ENCODE data around the gene IKBIP. TPM values are rescaled to one million over a fixed set of nuclear protein-coding genes. Genes with fewer than 3 reads are reported as not detected.

The IKBIP gene
- total RNA-seq: 10 to 100 TPM in 1 of 4 donors, 1 to 10 TPM in 3; 2.9 to 10.5 (median 6.3) TPM

GRCh38 chr12:98644712-98645571, at the start of gene IKBIP, which contains the start of gene APAF1:
TSS of gene IKBIP (minus strand) at chr12:98644788. CDS start at chr12:98644701, 87 bp downstream.
TSS of gene APAF1 (plus strand) at chr12:98645290. CDS start at chr12:98648360, 3,070 bp downstream.
- Histone ChIP-seq H3K4me1 (peaks cover 3 to 38% (median 11%) of the 10 kb centered on the region in 3 donors), H3K27ac (peak within 1 kb of the TSS; percentile 91 to 96 (median 94)), H3K4me3 (peak within 1 kb of the TSS; percentile 83 to 98 (median 97)), H3K27me3 (no peaks in the 10 kb centered on the region), H3K9me3 (no peaks in the 10 kb centered on the region), H3K36me3 (peaks cover 0 to 18% (median 3%) of the 10 kb centered on the region in 3 donors)
- DNase-seq: peak; percentile 93
- peak in 3 of 4 donors; percentile 54 to 88 (median 79) for TF ChIP-seq POLR2A (IDR thresholded peaks at IDR 0.05)
- peak in 1 of 6 experiments; percentile 26 for TF ChIP-seq CTCF (IDR thresholded peaks at IDR 0.05)
- intact Hi-C loops (cut with DNase I): loop anchor here (10.0 kb wide), 1 partner anchor 50 kb away; the partner anchor contains the start of gene SLC25A3
- WGBS, 2 donors: 0% methylated on average over 15 to 28 of the region's 91 CpGs

GRCh38 chr12:98691351-98691750, 46.8 kb upstream of the IKBIP start:
- no peaks in the 10 kb centered on the region for H3K4me1 ChIP-seq
- H3K4me3 ChIP-seq: no peak overlapping the region
- H3K9me3 ChIP-seq: no peaks in the 10 kb centered on the region
- H3K36me3 ChIP-seq: peaks cover 0 to 81% (median 0%) of the 10 kb centered on the region in 3 donors
- no peaks in the 10 kb centered on the region for H3K27me3 ChIP-seq
- TF ChIP-seq POLR2A (IDR thresholded peaks at IDR 0.05) (no peak), CTCF (IDR thresholded peaks at IDR 0.05) (no peak)
- H3K27ac ChIP-seq: no peak overlapping the region
- intact Hi-C loops (cut with DNase I): no loop called here
- no peak for DNase-seq

- Histone ChIP-seq H3K27ac (no peak overlapping the region), H3K36me3 (peaks cover 0 to 99% (median 0%) of the 10 kb centered on the region in 3 donors), H3K4me1 (no peaks in the 10 kb centered on the region), H3K9me3 (no peaks in the 10 kb centered on the region), H3K4me3 (no peak overlapping the region), H3K27me3 (no peaks in the 10 kb centered on the region)
- intact Hi-C loops (cut with DNase I): no loop called here
- no peak for DNase-seq
- TF ChIP-seq CTCF (IDR thresholded peaks at IDR 0.05) (no peak), POLR2A (IDR thresholded peaks at IDR 0.05) (no peak)
- 83 to 91% methylated on average over 2 of the region's 2 CpGs for WGBS, 2 donors
Observed at GRCh38 chr12:98686603-98687002, 42.0 kb upstream of the IKBIP start.

- intact Hi-C loops (cut with DNase I): no loop called here
- H3K4me1 ChIP-seq: no peaks in the 10 kb centered on the region
- H3K9me3 ChIP-seq: no peaks in the 10 kb centered on the region
- 89 to 99% methylated on average over 2 of the region's 2 CpGs for WGBS, 2 donors
- H3K36me3 ChIP-seq: peaks cover 0 to 99% (median 8%) of the 10 kb centered on the region in 3 donors
- no peak overlapping the region for H3K4me3 ChIP-seq
- TF ChIP-seq CTCF (IDR thresholded peaks at IDR 0.05) (no peak), POLR2A (IDR thresholded peaks at IDR 0.05) (no peak)
- no peak overlapping the region for H3K27ac ChIP-seq
- no peak for DNase-seq
- no peaks in the 10 kb centered on the region for H3K27me3 ChIP-seq
Observed at GRCh38 chr12:98684199-98684598, 39.6 kb upstream of the IKBIP start.

GRCh38 chr12:98679611-98680005, 35.0 kb upstream of the IKBIP start:
- WGBS, 2 donors: 90 to 100% methylated on average over 2 to 11 of the region's 15 CpGs
- H3K36me3 ChIP-seq: peaks cover 0 to 96% (median 8%) of the 10 kb centered on the region in 3 donors
- intact Hi-C loops (cut with DNase I): no loop called here
- no peak overlapping the region for H3K4me3 ChIP-seq
- no peak overlapping the region for H3K27ac ChIP-seq
- DNase-seq: no peak
- H3K27me3 ChIP-seq: no peaks in the 10 kb centered on the region
- TF ChIP-seq POLR2A (IDR thresholded peaks at IDR 0.05): no peak
- TF ChIP-seq CTCF (IDR thresholded peaks at IDR 0.05): no peak
- H3K9me3 ChIP-seq: no peaks in the 10 kb centered on the region
- no peaks in the 10 kb centered on the region for H3K4me1 ChIP-seq
